Adrenal gland (tissue), 12 donors: Measurements from ENCODE around the gene MACF1. TPM values are rescaled to one million over a fixed set of nuclear protein-coding genes. Genes with fewer than 3 reads are reported as not detected.

Source experiments
- DNase-seq, 7 donors: peaks; one replicate each; pipeline ENCODE4 v3.0.0-alpha.2; 2019 to 2020
- H3K27ac ChIP-seq, 5 donors: fragments of 200-600 bp; sonication (generic) in 4 of 5; 1 replicate in 3 of 5; 2 replicates in 2 of 5; pipeline versions ENCODE4 v1.5.1 to v1.8.0; 2016 to 2020; ENCODE audit warnings: mild to moderate bottlenecking in 1 of 5
- H3K27me3 ChIP-seq: fragments of 200-600 bp; 2 replicates; pipeline ENCODE4 v1.8.0; 2021
- H3K36me3 ChIP-seq, 2 donors: fragments of 200-600 bp; replicated peaks in 1 of 2; 1 replicate in 1 of 2; 2 replicates in 1 of 2; pipeline versions ENCODE4 v1.5.1 to v1.8.0; 2018 to 2022
- H3K4me1 ChIP-seq, 2 donors: fragments of 200-600 bp; replicated peaks in 1 of 2; 1 replicate in 1 of 2; 2 replicates in 1 of 2; pipeline versions ENCODE4 v1.5.1 to v1.8.0; 2018 to 2021
- H3K4me3 ChIP-seq, 4 donors: fragments of 200-600 bp; sonication (generic) in 3 of 4; one replicate each; pipeline ENCODE4 v1.5.1; 2016 to 2018
- H3K9me3 ChIP-seq, 3 donors: fragments of 200-600 bp; sonication (generic) in 1 of 3; replicated peaks in 1 of 3; 1 replicate in 2 of 3; 2 replicates in 1 of 3; pipeline versions ENCODE4 v1.5.1 to v1.8.0; 2016 to 2021
- CTCF ChIP-seq, 6 experiments: fragments of 450-650 bp in 4 of 6; fragments of 200-600 bp in 2 of 6; sonication (generic) in 1 of 6; IDR thresholded peaks; 1 replicate in 5 of 6; 2 replicates in 1 of 6; pipeline versions ENCODE4 v1.5.1 to v1.8.0; 2016 to 2021; ENCODE audit warnings: antibody characterized with exemption in 6 of 6, mild to moderate bottlenecking in 2 of 6, moderate library complexity in 1 of 6
- POLR2A ChIP-seq, 2 donors: fragments of 450-650 bp; IDR thresholded peaks; one replicate each; pipeline ENCODE4 v1.6.1; 2017; ENCODE audit warnings: antibody characterized with exemption in 2 of 2, mild to moderate bottlenecking in 2 of 2, moderate library complexity in 1 of 2
- WGBS, 4 donors: extraction: QIAGEN DNeasy Blood & Tissue Kit in 2 of 4; methylation state at CpG; one replicate each; pipeline versions ENCODE4 v1.1.5 to v1.1.7; 2013 to 2017; 5-methylcytosine and 5-hydroxymethylcytosine counted together
- intact Hi-C, 2 donors: fragments of 100-400 bp; cut with DNase I; formaldehyde crosslinking; loops; one replicate each; pipeline versions ENCODE4 v1.14.1 to v1.15.0; 2022 to 2023
- polyA plus RNA-seq, 3 donors: library from polyadenylated mRNA; stranded (reverse); fragments of 200-250 nt in 2 of 3; fragments of 350-450 nt in 1 of 3; fragmentation: Illumina TruSeq in 1 of 3; extraction: RNeasy Lipid Tissue Mini Kit (QIAGEN cat#74804) in 1 of 3; gene quantifications; one replicate each; pipeline ENCODE4 v1.2.3, GENCODE V29; 2013 to 2014
- total RNA-seq, 9 donors: library from RNA; depleted of rRNA in 4 of 9; stranded (reverse); fragments of >200 nt in 4 of 9; fragments of 120-200 nt in 1 of 9; fragmentation: NEBNext Ultra II Directional in 1 of 9; extraction: Animal tissue kit (Norgen Biotek cat#: 25700) in 1 of 9; gene quantifications; one replicate each; pipeline versions ENCODE4 v1.1.0 to v1.2.4, GENCODE V29; 2013 to 2023
- donor health status: healthy with polysubstance abuse.
- donor health status: Bipolar disorder and iron deficiency.
- donor health status: DM: yes; HTN: yes; CAD: no.
- donor health status: DM: no; HTN: no; CAD: no.
- donor health status: DM: no; HTN: no; CAD: no.
- donor health status: DM: yes; HTN: yes; CAD: no.

MACF1 gene
- total and polyA plus RNA-seq, 12 donors = 85.1 to 334 (median 219) TPM

- Histone ChIP-seq H3K4me1 (peaks cover 28 to 68% of the 10 kb centered on the region in 2 donors), H3K27ac (peak overlapping the region in 4 of 5 donors; percentile 83 to 93 (median 91)), H3K36me3 (no peaks in the 10 kb centered on the region), H3K27me3 (no peaks in the 10 kb centered on the region), H3K4me3 (peak overlapping the region in 3 of 4 donors; percentile 62 to 74 (median 71)), H3K9me3 (no peaks in the 10 kb centered on the region)
- DNase-seq = peak in 6 of 7 donors; percentile 43 to 78 (median 56)
- 0 to 4% (median 0%) methylated on average over 10 to 71 of the region's 71 CpGs for WGBS, 4 donors
- TF ChIP-seq CTCF (IDR thresholded peaks at IDR 0.05) (no peak), POLR2A (IDR thresholded peaks at IDR 0.05) (peak in 1 of 2 donors; percentile 58)
- intact Hi-C loops = no loop called here
These were observed 204.7 kb downstream of the MACF1 start for GRCh38 chr1:39409055-39409816.

- H3K4me3 ChIP-seq = peak overlapping the region in 1 of 4 donors; percentile 29
- intact Hi-C loops = no loop called here
- H3K27ac ChIP-seq = peak overlapping the region in 2 of 5 donors; percentile 44 to 56
- TF ChIP-seq POLR2A (IDR thresholded peaks at IDR 0.05) = peak in 1 of 2 donors; percentile 29
- TF ChIP-seq CTCF (IDR thresholded peaks at IDR 0.05) = peak; percentile 56 to 79 (median 71)
- H3K9me3 ChIP-seq = no peaks in the 10 kb centered on the region
- no peaks in the 10 kb centered on the region for H3K36me3 ChIP-seq
- DNase-seq = peak; percentile 68 to 90 (median 84)
- 32 to 41% (median 36%) methylated on average over 3 of the region's 3 CpGs for WGBS, 4 donors
- peaks cover 24 to 61% of the 10 kb centered on the region in 2 donors for H3K4me1 ChIP-seq
- H3K27me3 ChIP-seq = no peaks in the 10 kb centered on the region
These were observed 206.5 kb downstream of the MACF1 start for GRCh38 chr1:39410915-39411436.

GRCh38 chr1:39411526-39412478, 207.3 kb downstream of the MACF1 start:
- H3K9me3 ChIP-seq = no peaks in the 10 kb centered on the region

More at GRCh38 chr1:39411526-39412478, 207.3 kb downstream of the MACF1 start:
- no peak for TF ChIP-seq POLR2A (IDR thresholded peaks at IDR 0.05)
- TF ChIP-seq CTCF (IDR thresholded peaks at IDR 0.05) = no peak
- Histone ChIP-seq H3K4me3 (no peak overlapping the region), H3K36me3 (no peaks in the 10 kb centered on the region), H3K4me1 (peaks cover 24 to 61% of the 10 kb centered on the region in 2 donors), H3K27me3 (no peaks in the 10 kb centered on the region), H3K27ac (peak overlapping the region in 2 of 5 donors; percentile 44 to 56)
- intact Hi-C loops = no loop called here
- WGBS, 4 donors = 38 to 49% (median 43%) methylated on average over 3 of the region's 3 CpGs
- DNase-seq = no peak
